ENCODE results near the gene MEIOSIN. TPM values are rescaled to one million over a fixed set of nuclear protein-coding genes. Genes with fewer than 3 reads are reported as not detected.

Gene MEIOSIN
- total and polyA plus RNA-seq, 2 of the 13 experiments (the other 11 are each of a cell fraction or from before 2014, with no cell fraction given) = not detected

DNA sequence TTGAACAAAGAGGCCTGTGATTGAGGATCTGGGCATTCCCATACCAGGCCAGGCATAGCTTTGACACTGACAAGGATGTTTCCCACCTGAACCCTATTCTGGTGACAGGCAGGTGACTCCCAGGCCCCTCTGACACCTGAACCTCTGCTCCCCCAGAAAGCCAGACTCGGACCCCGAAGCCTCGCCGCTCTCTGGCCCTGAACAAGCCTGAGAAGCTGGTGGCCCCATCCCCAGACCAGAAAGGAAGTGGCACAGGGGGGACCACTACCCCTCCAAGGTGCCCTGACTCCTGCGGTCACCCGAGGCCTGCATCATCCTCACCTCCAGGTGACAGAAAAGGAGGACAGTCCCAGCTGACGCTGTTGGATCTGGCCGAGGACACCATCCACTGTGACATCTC, 21.1 kb downstream of the MEIOSIN start:
- no peak overlapping the region for H3K4me2 ChIP-seq (ENCODE audit: low read depth, low read length)
- no peak for FAIRE-seq
- H3K9ac ChIP-seq (ENCODE audit: insufficient read depth, low read depth, low read length) = no peak overlapping the region
- H3K9me3 ChIP-seq (ENCODE audit: low read length) = no peaks in the 10 kb centered on the region
- CTCF ChIA-PET (ENCODE audit: low intra/inter-chr PET ratio, low total read pairs) = no interaction called here
- no peak overlapping the region for H3K27ac ChIP-seq (ENCODE audit: extremely low read length, insufficient read depth, low read length)
- H3K4me3 ChIP-seq (replicated peaks in 1 of 3; ENCODE audit: insufficient read depth in 1 of 3, low read depth in 2 of 3, low read length in 3 of 3) = no peak overlapping the region
- no peaks in the 10 kb centered on the region for H3K36me3 ChIP-seq (replicated peaks in 1 of 2; ENCODE audit: control insufficient read depth in 1 of 2, insufficient read depth in 2 of 2, low read length in 2 of 2)
- in situ Hi-C loops (cut with HindIII; ENCODE audit: extremely low pct_ligation_motif_present, low pct_unique_long_range_greater_than_20kb) = no loop called here
- no TSS peak for BruUV-seq (replicated peaks)
- no peaks in the 10 kb centered on the region for H3K79me2 ChIP-seq (ENCODE audit: insufficient read depth, low read length)
- H4K20me1 ChIP-seq (ENCODE audit: insufficient read depth, low read length) = no peaks in the 10 kb centered on the region
- POLR2A ChIA-PET = interaction anchor here (1.8 to 2.0 kb wide), 2 partner anchors 13 to 15 kb away, joined by 9 to 11 read pairs; partner anchors contain the start of gene SIX5
- intact Hi-C loops (cut with micrococcal nuclease; ENCODE audit: unreplicated experiment) = no loop called here
- no peak overlapping the region for H2AFZ ChIP-seq (ENCODE audit: low read length)
- 94% methylated on average over 4 of the region's 8 CpGs for WGBS (ENCODE audit: low lambda C conversion rate)
- H3K4me1 ChIP-seq (ENCODE audit: insufficient read depth, low read length) = peaks cover 20% of the 10 kb centered on the region
- no peak for ATAC-seq
- no peak for DNase-seq (ENCODE audit: low spot score)
- H3K27me3 ChIP-seq (ENCODE audit: control insufficient read depth in 1 of 2, insufficient read depth in 2 of 2, low read length in 2 of 2) = peaks cover 3 to 37% of the 10 kb centered on the region in 2 experiments; a peak in 3 of 5 replicates
- TF ChIP-seq ZNF670 (CRISPR knock-in tag; IDR thresholded peaks at IDR 0.05; ENCODE audit: borderline replicate concordance) = no peak
- TF ChIP-seq, protein P1, sequence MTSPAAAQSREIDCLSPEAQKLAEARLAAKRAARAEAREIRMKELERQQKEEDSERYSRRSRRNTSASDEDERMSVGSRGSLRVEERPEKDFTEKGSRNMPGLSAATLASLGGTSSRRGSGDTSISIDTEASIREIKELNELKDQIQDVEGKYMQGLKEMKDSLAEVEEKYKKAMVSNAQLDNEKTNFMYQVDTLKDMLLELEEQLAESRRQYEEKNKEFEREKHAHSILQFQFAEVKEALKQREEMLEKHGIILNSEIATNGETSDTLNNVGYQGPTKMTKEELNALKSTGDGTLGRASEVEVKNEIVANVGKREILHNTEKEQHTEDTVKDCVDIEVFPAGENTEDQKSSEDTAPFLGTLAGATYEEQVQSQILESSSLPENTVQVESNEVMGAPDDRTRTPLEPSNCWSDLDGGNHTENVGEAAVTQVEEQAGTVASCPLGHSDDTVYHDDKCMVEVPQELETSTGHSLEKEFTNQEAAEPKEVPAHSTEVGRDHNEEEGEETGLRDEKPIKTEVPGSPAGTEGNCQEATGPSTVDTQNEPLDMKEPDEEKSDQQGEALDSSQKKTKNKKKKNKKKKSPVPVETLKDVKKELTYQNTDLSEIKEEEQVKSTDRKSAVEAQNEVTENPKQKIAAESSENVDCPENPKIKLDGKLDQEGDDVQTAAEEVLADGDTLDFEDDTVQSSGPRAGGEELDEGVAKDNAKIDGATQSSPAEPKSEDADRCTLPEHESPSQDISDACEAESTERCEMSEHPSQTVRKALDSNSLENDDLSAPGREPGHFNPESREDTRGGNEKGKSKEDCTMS (CRISPR knock-in tag; conservative IDR thresholded peaks at IDR 0.05) = no peak
- TF ChIP-seq ZNF121 (CRISPR knock-in tag; IDR thresholded peaks at IDR 0.05) = no peak
- no peak for TF ChIP-seq ZNF224 (CRISPR knock-in tag; IDR thresholded peaks at IDR 0.05)
- TF ChIP-seq, protein P2, sequence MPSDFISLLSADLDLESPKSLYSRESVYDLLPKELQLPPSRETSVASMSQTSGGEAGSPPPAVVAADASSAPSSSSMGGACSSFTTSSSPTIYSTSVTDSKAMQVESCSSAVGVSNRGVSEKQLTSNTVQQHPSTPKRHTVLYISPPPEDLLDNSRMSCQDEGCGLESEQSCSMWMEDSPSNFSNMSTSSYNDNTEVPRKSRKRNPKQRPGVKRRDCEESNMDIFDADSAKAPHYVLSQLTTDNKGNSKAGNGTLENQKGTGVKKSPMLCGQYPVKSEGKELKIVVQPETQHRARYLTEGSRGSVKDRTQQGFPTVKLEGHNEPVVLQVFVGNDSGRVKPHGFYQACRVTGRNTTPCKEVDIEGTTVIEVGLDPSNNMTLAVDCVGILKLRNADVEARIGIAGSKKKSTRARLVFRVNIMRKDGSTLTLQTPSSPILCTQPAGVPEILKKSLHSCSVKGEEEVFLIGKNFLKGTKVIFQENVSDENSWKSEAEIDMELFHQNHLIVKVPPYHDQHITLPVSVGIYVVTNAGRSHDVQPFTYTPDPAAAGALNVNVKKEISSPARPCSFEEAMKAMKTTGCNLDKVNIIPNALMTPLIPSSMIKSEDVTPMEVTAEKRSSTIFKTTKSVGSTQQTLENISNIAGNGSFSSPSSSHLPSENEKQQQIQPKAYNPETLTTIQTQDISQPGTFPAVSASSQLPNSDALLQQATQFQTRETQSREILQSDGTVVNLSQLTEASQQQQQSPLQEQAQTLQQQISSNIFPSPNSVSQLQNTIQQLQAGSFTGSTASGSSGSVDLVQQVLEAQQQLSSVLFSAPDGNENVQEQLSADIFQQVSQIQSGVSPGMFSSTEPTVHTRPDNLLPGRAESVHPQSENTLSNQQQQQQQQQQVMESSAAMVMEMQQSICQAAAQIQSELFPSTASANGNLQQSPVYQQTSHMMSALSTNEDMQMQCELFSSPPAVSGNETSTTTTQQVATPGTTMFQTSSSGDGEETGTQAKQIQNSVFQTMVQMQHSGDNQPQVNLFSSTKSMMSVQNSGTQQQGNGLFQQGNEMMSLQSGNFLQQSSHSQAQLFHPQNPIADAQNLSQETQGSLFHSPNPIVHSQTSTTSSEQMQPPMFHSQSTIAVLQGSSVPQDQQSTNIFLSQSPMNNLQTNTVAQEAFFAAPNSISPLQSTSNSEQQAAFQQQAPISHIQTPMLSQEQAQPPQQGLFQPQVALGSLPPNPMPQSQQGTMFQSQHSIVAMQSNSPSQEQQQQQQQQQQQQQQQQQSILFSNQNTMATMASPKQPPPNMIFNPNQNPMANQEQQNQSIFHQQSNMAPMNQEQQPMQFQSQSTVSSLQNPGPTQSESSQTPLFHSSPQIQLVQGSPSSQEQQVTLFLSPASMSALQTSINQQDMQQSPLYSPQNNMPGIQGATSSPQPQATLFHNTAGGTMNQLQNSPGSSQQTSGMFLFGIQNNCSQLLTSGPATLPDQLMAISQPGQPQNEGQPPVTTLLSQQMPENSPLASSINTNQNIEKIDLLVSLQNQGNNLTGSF (CRISPR knock-in tag; IDR thresholded peaks at IDR 0.05) = no peak
- no peak for TF ChIP-seq XRCC5 (optimal IDR thresholded peaks at IDR 0.05; ENCODE audit: low read length)
- TF ChIP-seq, protein P3, sequence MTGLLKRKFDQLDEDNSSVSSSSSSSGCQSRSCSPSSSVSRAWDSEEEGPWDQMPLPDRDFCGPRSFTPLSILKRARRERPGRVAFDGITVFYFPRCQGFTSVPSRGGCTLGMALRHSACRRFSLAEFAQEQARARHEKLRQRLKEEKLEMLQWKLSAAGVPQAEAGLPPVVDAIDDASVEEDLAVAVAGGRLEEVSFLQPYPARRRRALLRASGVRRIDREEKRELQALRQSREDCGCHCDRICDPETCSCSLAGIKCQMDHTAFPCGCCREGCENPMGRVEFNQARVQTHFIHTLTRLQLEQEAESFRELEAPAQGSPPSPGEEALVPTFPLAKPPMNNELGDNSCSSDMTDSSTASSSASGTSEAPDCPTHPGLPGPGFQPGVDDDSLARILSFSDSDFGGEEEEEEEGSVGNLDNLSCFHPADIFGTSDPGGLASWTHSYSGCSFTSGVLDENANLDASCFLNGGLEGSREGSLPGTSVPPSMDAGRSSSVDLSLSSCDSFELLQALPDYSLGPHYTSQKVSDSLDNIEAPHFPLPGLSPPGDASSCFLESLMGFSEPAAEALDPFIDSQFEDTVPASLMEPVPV (CRISPR knock-in tag; IDR thresholded peaks at IDR 0.05) = no peak
- no peak for TF ChIP-seq ARNT2 (CRISPR knock-in tag; IDR thresholded peaks at IDR 0.05; ENCODE audit: low read depth)
- TF ChIP-seq HOXD1 (CRISPR knock-in tag; IDR thresholded peaks at IDR 0.05) = no peak
- no peak for TF ChIP-seq ELF1 (CRISPR knock-in tag; IDR thresholded peaks at IDR 0.05)
- TF ChIP-seq ZNF180 (CRISPR knock-in tag; IDR thresholded peaks at IDR 0.05; ENCODE audit: borderline replicate concordance, low read depth) = no peak
- no peak for TF ChIP-seq HDAC6 (IDR thresholded peaks at IDR 0.05; ENCODE audit: low read depth, low read length)
- TF ChIP-seq, protein P4, sequence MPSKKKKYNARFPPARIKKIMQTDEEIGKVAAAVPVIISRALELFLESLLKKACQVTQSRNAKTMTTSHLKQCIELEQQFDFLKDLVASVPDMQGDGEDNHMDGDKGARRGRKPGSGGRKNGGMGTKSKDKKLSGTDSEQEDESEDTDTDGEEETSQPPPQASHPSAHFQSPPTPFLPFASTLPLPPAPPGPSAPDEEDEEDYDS (CRISPR knock-in tag; IDR thresholded peaks at IDR 0.05) = no peak
- no peak for TF ChIP-seq PLRG1 (conservative IDR thresholded peaks at IDR 0.05)
- TF ChIP-seq NONO (IDR thresholded peaks at IDR 0.05) = no peak
- TF ChIP-seq NONO (CRISPR knock-in tag; conservative IDR thresholded peaks at IDR 0.05) = no peak
- TF ChIP-seq SMAD9 (CRISPR knock-in tag; IDR thresholded peaks at IDR 0.05) = no peak

All from HepG2 (cell line).